ENCODE data around the gene VSTM4. TPM values are rescaled to one million over a fixed set of nuclear protein-coding genes. Genes with fewer than 3 reads are reported as not detected.

VSTM4 gene
- total RNA-seq, 1 experiment from 2014 or later: 0.72 TPM

GRCh38 chr10:49089557-49090188 lies 25.6 kb downstream of the VSTM4 start:
- DNase-seq (ENCODE audit: low spot score) (no peak), ATAC-seq (no peak)
- H3K4me1 Mint-ChIP-seq: peaks cover 7% of the 10 kb centered on the region
- ChIA-PET CTCF (interaction anchor here (0.7 kb wide), 1 partner anchor 319 kb away, joined by 3 read pairs; no protein-coding TSS in a partner anchor), POLR2A (no interaction called here)
- peaks cover 20% of the 10 kb centered on the region for H3K9me3 Mint-ChIP-seq
- H3K27ac Mint-ChIP-seq: no peak overlapping the region
- TF ChIP-seq NR1H2 (CRISPR knock-in tag; IDR thresholded peaks at IDR 0.05) (no peak), CREM (CRISPR knock-in tag; IDR thresholded peaks at IDR 0.05) (no peak), SOX15 (CRISPR knock-in tag; IDR thresholded peaks at IDR 0.05) (no peak), TCF7 (CRISPR knock-in tag; IDR thresholded peaks at IDR 0.05; ENCODE audit: low read depth) (no peak), ERG (CRISPR knock-in tag; IDR thresholded peaks at IDR 0.05) (no peak), ZNF232 (CRISPR knock-in tag; IDR thresholded peaks at IDR 0.05) (no peak), KAT7 (CRISPR knock-in tag; IDR thresholded peaks at IDR 0.05; ENCODE audit: borderline replicate concordance) (no peak), SP1 (CRISPR knock-in tag; conservative IDR thresholded peaks at IDR 0.05) (no peak), NR2C2 (CRISPR knock-in tag; IDR thresholded peaks at IDR 0.05) (no peak)
- H3K36me3 Mint-ChIP-seq: peaks cover 13% of the 10 kb centered on the region
- no peak overlapping the region for H3K4me3 Mint-ChIP-seq
- H3K27me3 Mint-ChIP-seq (ENCODE audit: low read depth): no peaks in the 10 kb centered on the region

- peaks cover 20% of the 10 kb centered on the region for H3K9me3 Mint-ChIP-seq
- H3K4me3 Mint-ChIP-seq: no peak overlapping the region
- H3K4me1 Mint-ChIP-seq: peaks cover 7% of the 10 kb centered on the region
- TF ChIP-seq ZNF138 (CRISPR knock-in tag; conservative IDR thresholded peaks at IDR 0.05) (no peak), SOX15 (CRISPR knock-in tag; IDR thresholded peaks at IDR 0.05) (no peak), TEAD1 (CRISPR knock-in tag; IDR thresholded peaks at IDR 0.05) (no peak), ZNF423 (CRISPR knock-in tag; IDR thresholded peaks at IDR 0.05) (no peak), STAT6 (CRISPR knock-in tag; conservative IDR thresholded peaks at IDR 0.05; ENCODE audit: low read depth) (no peak), HMGA2 (CRISPR knock-in tag; IDR thresholded peaks at IDR 0.05) (no peak), USF2 (CRISPR knock-in tag; IDR thresholded peaks at IDR 0.05) (no peak)
- H3K36me3 Mint-ChIP-seq: peaks cover 13% of the 10 kb centered on the region
- peak; percentile 46; the same call in 1 of the 2 replicates for ATAC-seq
- no peak for DNase-seq (ENCODE audit: low spot score)
- ChIA-PET POLR2A (no interaction called here), CTCF (interaction anchor here (0.7 kb wide), 1 partner anchor 319 kb away, joined by 3 read pairs; no protein-coding TSS in a partner anchor)
- no peak overlapping the region for H3K27ac Mint-ChIP-seq
- H3K27me3 Mint-ChIP-seq (ENCODE audit: low read depth): no peaks in the 10 kb centered on the region
Observed at GRCh38 chr10:49089152-49089551, 26.2 kb downstream of the VSTM4 start.

- Mint-ChIP-seq H3K9me3 (peaks cover 20% of the 10 kb centered on the region), H3K27ac (no peak overlapping the region), H3K4me1 (peaks cover 16% of the 10 kb centered on the region), H3K36me3 (peaks cover 13% of the 10 kb centered on the region), H3K4me3 (no peak overlapping the region), H3K27me3 (ENCODE audit: low read depth) (no peaks in the 10 kb centered on the region)
- POLR2A ChIA-PET: no interaction called here
- no peak for ATAC-seq
- no peak for DNase-seq (ENCODE audit: low spot score)
- CTCF ChIA-PET: no interaction called here
- TF ChIP-seq CTCF (IDR thresholded peaks at IDR 0.05): no peak
- TF ChIP-seq ATF2 (CRISPR knock-in tag; IDR thresholded peaks at IDR 0.05; ENCODE audit: borderline replicate concordance, low read depth): no peak
- TF ChIP-seq SMAD3 (CRISPR knock-in tag; IDR thresholded peaks at IDR 0.05; ENCODE audit: borderline replicate concordance): no peak
- TF ChIP-seq SMAD4 (CRISPR knock-in tag; IDR thresholded peaks at IDR 0.05): no peak
- TF ChIP-seq AR (CRISPR knock-in tag; IDR thresholded peaks at IDR 0.05): no peak
Observed at GRCh38 chr10:49086889-49087288, 28.4 kb downstream of the VSTM4 start.

Data from WTC11 (cell line).